ENCODE results near the gene TFR2.

TFR2 gene

GRCh38 chr7:100590077-100590737 lies 51.1 kb downstream of the TFR2 start:
- peaks cover 11% of the 10 kb centered on the region for H3K4me1 ChIP-seq (ENCODE audit: insufficient read depth, low read length)
- no peak overlapping the region for H3K27ac ChIP-seq (ENCODE audit: low read depth, low read length)
- no peaks in the 10 kb centered on the region for H3K36me3 ChIP-seq (ENCODE audit: insufficient read depth, low read length)
- H3K27me3 ChIP-seq (ENCODE audit: insufficient read depth, low read length) = no peaks in the 10 kb centered on the region; the same call in 1 of the 2 replicates
- 81% methylated on average over 20 of the region's 20 CpGs for WGBS
- H3K9ac ChIP-seq (ENCODE audit: low read depth, low read length) = 0 out of 2 replicates have a peak overlapping the region, but pooled peaks have one; percentile 5
- H3K4me3 ChIP-seq (ENCODE audit: low read length) = peak overlapping the region; percentile 7; the same call in 1 of the 2 replicates
- no peaks in the 10 kb centered on the region for H3K9me3 ChIP-seq (ENCODE audit: insufficient read depth, low read depth, low read length)

GRCh38 chr7:100589341-100589947 lies 51.9 kb downstream of the TFR2 start:
- Histone ChIP-seq H3K4me3 (ENCODE audit: low read length) (peak overlapping the region; percentile 7; the same call in 1 of the 2 replicates), H3K4me1 (ENCODE audit: insufficient read depth, low read length) (peaks cover 17% of the 10 kb centered on the region), H3K36me3 (ENCODE audit: insufficient read depth, low read length) (no peaks in the 10 kb centered on the region), H3K9me3 (ENCODE audit: insufficient read depth, low read depth, low read length) (no peaks in the 10 kb centered on the region), H3K27ac (ENCODE audit: low read depth, low read length) (no peak overlapping the region), H3K27me3 (ENCODE audit: insufficient read depth, low read length) (no peaks in the 10 kb centered on the region; the same call in 1 of the 2 replicates), H3K9ac (ENCODE audit: low read depth, low read length) (no peak overlapping the region)
- 23% methylated on average over 7 of the region's 7 CpGs for WGBS

- no peaks in the 10 kb centered on the region; the same call in 1 of the 2 replicates for H3K27me3 ChIP-seq (ENCODE audit: insufficient read depth, low read length)
- no peaks in the 10 kb centered on the region for H3K36me3 ChIP-seq (ENCODE audit: insufficient read depth, low read length)
- H3K4me3 ChIP-seq (ENCODE audit: low read length) = no peak overlapping the region
- no peaks in the 10 kb centered on the region for H3K9me3 ChIP-seq (ENCODE audit: insufficient read depth, low read depth, low read length)
- peaks cover 24% of the 10 kb centered on the region for H3K4me1 ChIP-seq (ENCODE audit: insufficient read depth, low read length)
- 91% methylated on average over 1 of the region's 1 CpG for WGBS
- no peak overlapping the region for H3K9ac ChIP-seq (ENCODE audit: low read depth, low read length)
- H3K27ac ChIP-seq (ENCODE audit: low read depth, low read length) = no peak overlapping the region
These were observed 52.9 kb downstream of the TFR2 start for GRCh38 chr7:100588438-100588837.

GRCh38 chr7:100586266-100587025 lies 54.9 kb downstream of the TFR2 start, which contains the start of gene FBXO24:
Gene FBXO24, plus strand, starts transcription at chr7:100586328. Its CDS starts 298 bp downstream, at chr7:100586626.
- Histone ChIP-seq H3K4me3 (ENCODE audit: low read length) (peak within 1 kb of the TSS; percentile 84), H3K4me1 (ENCODE audit: insufficient read depth, low read length) (peaks cover 25% of the 10 kb centered on the region), H3K27me3 (ENCODE audit: insufficient read depth, low read length) (no peaks in the 10 kb centered on the region; the same call in 1 of the 2 replicates), H3K36me3 (ENCODE audit: insufficient read depth, low read length) (peaks cover 11% of the 10 kb centered on the region), H3K9ac (ENCODE audit: low read depth, low read length) (peak within 1 kb of the TSS; percentile 90), H3K27ac (ENCODE audit: low read depth, low read length) (peak within 1 kb of the TSS; percentile 95), H3K9me3 (ENCODE audit: insufficient read depth, low read depth, low read length) (no peaks in the 10 kb centered on the region)
- under 1% methylated on average over 53 of the region's 53 CpGs for WGBS

- H3K36me3 ChIP-seq (ENCODE audit: insufficient read depth, low read length) = peaks cover 18% of the 10 kb centered on the region
- H3K27ac ChIP-seq (ENCODE audit: low read depth, low read length) = peak within 1 kb of the TSS; percentile 95
- H3K4me3 ChIP-seq (ENCODE audit: low read length) = peak within 1 kb of the TSS; percentile 84
- under 1% methylated on average over 61 of the region's 61 CpGs for WGBS
- no peaks in the 10 kb centered on the region for H3K9me3 ChIP-seq (ENCODE audit: insufficient read depth, low read depth, low read length)
- no peaks in the 10 kb centered on the region for H3K27me3 ChIP-seq (ENCODE audit: insufficient read depth, low read length)
- H3K4me1 ChIP-seq (ENCODE audit: insufficient read depth, low read length) = peaks cover 25% of the 10 kb centered on the region
- peak within 1 kb of the TSS; percentile 90 for H3K9ac ChIP-seq (ENCODE audit: low read depth, low read length)
These were observed 55.7 kb downstream of the TFR2 start, which contains the start of gene LRCH4 for GRCh38 chr7:100585511-100586265. Gene LRCH4, minus strand, starts transcription at chr7:100586129. Its CDS starts 29 bp downstream, at chr7:100586100.

GRCh38 chr7:100584683-100585510 lies 56.5 kb downstream of the TFR2 start:
- Histone ChIP-seq H3K9ac (ENCODE audit: low read depth, low read length) (peak overlapping the region; percentile 90), H3K36me3 (ENCODE audit: insufficient read depth, low read length) (peaks cover 26% of the 10 kb centered on the region), H3K4me3 (ENCODE audit: low read length) (peak overlapping the region; percentile 84), H3K4me1 (ENCODE audit: insufficient read depth, low read length) (peaks cover 22% of the 10 kb centered on the region), H3K27me3 (ENCODE audit: insufficient read depth, low read length) (no peaks in the 10 kb centered on the region), H3K9me3 (ENCODE audit: insufficient read depth, low read depth, low read length) (no peaks in the 10 kb centered on the region), H3K27ac (ENCODE audit: low read depth, low read length) (peak overlapping the region; percentile 95; the same call in 1 of the 2 replicates)
- 4% methylated on average over 18 of the region's 20 CpGs for WGBS

GRCh38 chr7:100584054-100584682 lies 57.2 kb downstream of the TFR2 start:
- Histone ChIP-seq H3K9ac (ENCODE audit: low read depth, low read length) (0 out of 2 replicates have a peak overlapping the region, but pooled peaks have one; percentile 90), H3K4me3 (ENCODE audit: low read length) (peak overlapping the region; percentile 84), H3K36me3 (ENCODE audit: insufficient read depth, low read length) (peaks cover 31% of the 10 kb centered on the region), H3K27me3 (ENCODE audit: insufficient read depth, low read length) (no peaks in the 10 kb centered on the region), H3K9me3 (ENCODE audit: insufficient read depth, low read depth, low read length) (no peaks in the 10 kb centered on the region), H3K4me1 (ENCODE audit: insufficient read depth, low read length) (peaks cover 15% of the 10 kb centered on the region; the same call in 1 of the 2 replicates), H3K27ac (ENCODE audit: low read depth, low read length) (peak overlapping the region; percentile 95; the same call in 1 of the 2 replicates)
- WGBS = 25% methylated on average over 12 of the region's 15 CpGs

- peaks cover 38% of the 10 kb centered on the region for H3K36me3 ChIP-seq (ENCODE audit: insufficient read depth, low read length)
- peak overlapping the region; percentile 50; the same call in 1 of the 2 replicates for H3K27ac ChIP-seq (ENCODE audit: low read depth, low read length)
- 0 out of 2 replicates have a peak overlapping the region, but pooled peaks have one; percentile 13 for H3K9ac ChIP-seq (ENCODE audit: low read depth, low read length)
- H3K4me1 ChIP-seq (ENCODE audit: insufficient read depth, low read length) = peaks cover 14% of the 10 kb centered on the region; the same call in 1 of the 2 replicates
- no peaks in the 10 kb centered on the region for H3K9me3 ChIP-seq (ENCODE audit: insufficient read depth, low read depth, low read length)
- H3K27me3 ChIP-seq (ENCODE audit: insufficient read depth, low read length) = no peaks in the 10 kb centered on the region
- peak overlapping the region; percentile 28 for H3K4me3 ChIP-seq (ENCODE audit: low read length)
- 56% methylated on average over 23 of the region's 23 CpGs for WGBS
These were observed 58.0 kb downstream of the TFR2 start for GRCh38 chr7:100583132-100584053.

GRCh38 chr7:100582650-100583049 lies 58.7 kb downstream of the TFR2 start:
- Histone ChIP-seq H3K27me3 (ENCODE audit: insufficient read depth, low read length) (no peaks in the 10 kb centered on the region), H3K36me3 (ENCODE audit: insufficient read depth, low read length) (peaks cover 46% of the 10 kb centered on the region), H3K9ac (ENCODE audit: low read depth, low read length) (no peak overlapping the region), H3K9me3 (ENCODE audit: insufficient read depth, low read depth, low read length) (no peaks in the 10 kb centered on the region), H3K4me1 (ENCODE audit: insufficient read depth, low read length) (peaks cover 14% of the 10 kb centered on the region; the same call in 1 of the 2 replicates), H3K27ac (ENCODE audit: low read depth, low read length) (no peak overlapping the region), H3K4me3 (ENCODE audit: low read length) (no peak overlapping the region)
- 90% methylated on average over 11 of the region's 11 CpGs for WGBS
